HepG2 (cell line): Measurements from ENCODE around the gene OR14I1. TPM values are rescaled to one million over a fixed set of nuclear protein-coding genes. Genes with fewer than 3 reads are reported as not detected.

Experiments used
- ATAC-seq: fragments of 200-7000 bp; cut with Tn5 transposase; 3 replicates; pipeline ENCODE4 v1.9.1; 2020; ENCODE audit warnings: mild to moderate bottlenecking, moderate library complexity
- BruUV-seq: library from RNA; stranded (reverse); fragments of 400-500 nt; replicated peaks from 2 replicates; lab custom pipeline; 2021; lab: Mats Ljungman, UMichigan
- CTCF ChIA-PET: fragments of 300-600 bp; formaldehyde crosslinking; extraction: SDS; loops from one replicate; lab custom pipeline; 2021; ENCODE audit warnings: low total read pairs, inconsistent platforms, low intra/inter-chr PET ratio; lab: Yijun Ruan, JAX
- POLR2A ChIA-PET: fragments of 350-600 bp; sonication (Branson Sonifier 250); formaldehyde crosslinking; loops from one replicate; lab custom pipeline; 2020; ENCODE audit warnings: antibody characterized with exemption, inconsistent platforms; lab: Yijun Ruan, JAX
- DNase-seq: peaks from one replicate; pipeline ENCODE4 v3.0.0-alpha.2; 2015; ENCODE audit warnings: low spot score
- FAIRE-seq: peaks from 3 replicates; lab custom pipeline; 2011; peaks lifted over from hg19 to GRCh38; lab: Jason Lieb, UNC
- H2AFZ ChIP-seq: one replicate; pipeline ENCODE4 v1.6.1; 2011; ENCODE audit warnings: low read length, inconsistent platforms
- H3K27ac ChIP-seq: fragments of 300-600 bp; 3 replicates; pipeline ENCODE4 v1.8.0; 2011; ENCODE audit warnings: mixed run types, mild to moderate bottlenecking, mixed read lengths, low read length, inconsistent platforms; ENCODE audit not compliant: insufficient read depth; ENCODE audit errors: extremely low read length
- H3K27me3 ChIP-seq, 2 experiments: fragments of 200-600 bp in 1 of 2; 2 replicates in 1 of 2; 3 replicates in 1 of 2; pipeline versions ENCODE4 v1.6.0 to v1.8.0; 2011; ENCODE audit warnings: low read length in 2 of 2, mild to moderate bottlenecking in 2 of 2, moderate library complexity in 2 of 2, inconsistent platforms in 1 of 2; ENCODE audit not compliant: insufficient read depth in 2 of 2, control insufficient read depth in 1 of 2
- H3K36me3 ChIP-seq, 2 experiments: fragments of 200-600 bp in 1 of 2; replicated peaks in 1 of 2; 2 replicates in 1 of 2; 3 replicates in 1 of 2; pipeline versions ENCODE4 v1.5.1 to v1.8.0; 2011; ENCODE audit warnings: low read length in 2 of 2, inconsistent platforms in 1 of 2; ENCODE audit not compliant: insufficient read depth in 2 of 2, control insufficient read depth in 1 of 2
- H3K4me1 ChIP-seq: 2 replicates; pipeline ENCODE4 v1.5.1; 2012; ENCODE audit warnings: low read length, inconsistent platforms; ENCODE audit not compliant: insufficient read depth
- H3K4me2 ChIP-seq: 2 replicates; pipeline ENCODE4 v1.6.0; 2011; ENCODE audit warnings: low read depth, low read length, inconsistent platforms
- H3K4me3 ChIP-seq, 3 experiments: fragments of 200-600 bp in 1 of 3; sonication (generic), shearing (Covaris generic) in 1 of 3; replicated peaks in 1 of 3; 2 replicates each; pipeline ENCODE4 v1.5.1; 2011 to 2016; ENCODE audit warnings: low read length in 3 of 3, inconsistent platforms in 2 of 3, low read depth in 2 of 3, mild to moderate bottlenecking in 2 of 3, control low read depth in 1 of 3, mixed read lengths in 1 of 3; ENCODE audit not compliant: insufficient read depth in 1 of 3
- H3K79me2 ChIP-seq: one replicate; pipeline ENCODE4 v1.6.1; 2011; ENCODE audit warnings: low read length, inconsistent platforms; ENCODE audit not compliant: insufficient read depth
- H3K9ac ChIP-seq: 2 replicates; pipeline ENCODE4 v1.6.0; 2011; ENCODE audit warnings: mild to moderate bottlenecking, low read depth, low read length, inconsistent platforms; ENCODE audit not compliant: insufficient read depth
- H3K9me3 ChIP-seq: 2 replicates; pipeline ENCODE4 v1.5.1; 2012; ENCODE audit warnings: mild to moderate bottlenecking, low read length
- H4K20me1 ChIP-seq: 2 replicates; pipeline ENCODE4 v1.6.0; 2011; ENCODE audit warnings: inconsistent platforms, mild to moderate bottlenecking, low read length, moderate library complexity; ENCODE audit not compliant: insufficient read depth
- CTCF ChIP-seq: sonication (generic); formaldehyde crosslinking; IDR thresholded peaks from 2 replicates; pipeline ENCODE4 v1.5.0; 2020; ENCODE audit warnings: mild to moderate bottlenecking, missing genetic modification reagents, moderate library complexity
- RAD21 ChIP-seq: fragments of 450-650 bp; formaldehyde crosslinking; IDR thresholded peaks from 2 replicates; pipeline ENCODE4 v1.5.0; 2020; ENCODE audit warnings: mild to moderate bottlenecking
- SMC3 ChIP-seq: IDR thresholded peaks from 2 replicates; pipeline ENCODE4 v1.6.1; 2011; ENCODE audit warnings: low read length, improper control_type of control experiment
- STAG1 ChIP-seq: sonication (generic); formaldehyde crosslinking; IDR thresholded peaks from 2 replicates; pipeline ENCODE4 v1.4.0; 2020; ENCODE audit warnings: missing genetic modification reagents
- ZFP36L1 ChIP-seq: sonication (generic); formaldehyde crosslinking; IDR thresholded peaks from 2 replicates; pipeline ENCODE4 v1.8.0; 2022; ENCODE audit warnings: mild to moderate bottlenecking, missing genetic modification reagents, moderate library complexity
- ZNF703 ChIP-seq: sonication (generic); formaldehyde crosslinking; IDR thresholded peaks from 2 replicates; pipeline ENCODE4 v1.5.1; 2020; ENCODE audit warnings: missing genetic modification reagents, mild to moderate bottlenecking, moderate library complexity, borderline replicate concordance
- ZSCAN22 ChIP-seq: sonication (generic); formaldehyde crosslinking; IDR thresholded peaks from 2 replicates; pipeline ENCODE4 v1.4.0; 2020; ENCODE audit warnings: mild to moderate bottlenecking, missing genetic modification reagents
- WGBS: methylation state at CpG from one replicate; pipeline ENCODE4 v1.1.6; 2017; ENCODE audit warnings: low lambda C conversion rate; 5-methylcytosine and 5-hydroxymethylcytosine counted together
- in situ Hi-C: cut with HindIII; loops from 2 replicates; pipeline ENCODE4 v1.10.0; 2017; ENCODE audit warnings: low pct_unique_long_range_greater_than_20kb; ENCODE audit not compliant: extremely low pct_ligation_motif_present
- intact Hi-C: fragments of 100-400 bp; cut with micrococcal nuclease; formaldehyde crosslinking; loops from one replicate; pipeline ENCODE4 v1.10.0; 2022; ENCODE audit not compliant: unreplicated experiment
- polyA plus RNA-seq, 8 experiments: library from polyadenylated mRNA; depleted of rRNA in 3 of 8; stranded (reverse) in 7 of 8; unstranded in 1 of 8; fragments of >200 nt; fragmentation: Illumina TruSeq in 4 of 8; extraction: Trizol in 4 of 8; gene quantifications; 2 replicates each; pipeline versions ENCODE4 v1.2.1 to v1.2.3, GENCODE V29; 2011 to 2016; ENCODE audit warnings: low read depth in 4 of 8, missing spikeins in 1 of 8, mixed read lengths in 1 of 8; ENCODE audit not compliant: insufficient read depth in 1 of 8
- total RNA-seq, 5 experiments: library from RNA; depleted of rRNA; stranded (reverse); fragments of >200 nt; fragmentation: Illumina TruSeq; extraction: Trizol; gene quantifications; 2 replicates each; pipeline ENCODE4 v1.2.3, GENCODE V29; 2016; ENCODE audit warnings: low read depth in 1 of 5

Gene OR14I1
- total and polyA plus RNA-seq, 2 of the 13 experiments (the other 11 are each of a cell fraction or from before 2014, with no cell fraction given), result not detected

- TF ChIP-seq ZSCAN22, result no peak
- no peak for TF ChIP-seq ZFP36L1
- peak; percentile 91 for TF ChIP-seq STAG1 (CRISPR knock-in tag)
- TF ChIP-seq SMC3, result peak; percentile 87
- TF ChIP-seq ZNF703 (CRISPR knock-in tag), result no peak
- peak; percentile 79 for TF ChIP-seq CTCF
- TF ChIP-seq RAD21, result peak; percentile 65
- Histone ChIP-seq H4K20me1 (no peaks in the 10 kb centered on the region), H3K4me2 (no peak overlapping the region), H2AFZ (no peak overlapping the region), H3K36me3 (no peaks in the 10 kb centered on the region), H3K27me3 (no peaks in the 10 kb centered on the region), H3K4me3 (no peak overlapping the region), H3K4me1 (no peaks in the 10 kb centered on the region), H3K27ac (no peak overlapping the region), H3K9me3 (no peaks in the 10 kb centered on the region), H3K79me2 (no peaks in the 10 kb centered on the region), H3K9ac (no peak overlapping the region)
- CTCF ChIA-PET, result interaction anchor here (0.7 to 4.3 kb wide), 2 partner anchors 74 to 110 kb away, joined by 3 to 40 read pairs; no protein-coding TSS in a partner anchor
- no TSS peak for BruUV-seq
- intact Hi-C loops, result loop anchor here (1.0 to 5.0 kb wide), 3 partner anchors 96 to 142 kb away; partner anchors contain the start of gene ZNF672
- DNase-seq (peak; percentile 63), ATAC-seq (peak; percentile 98), FAIRE-seq (peak; percentile 43)
- POLR2A ChIA-PET, result no interaction called here
- 0% methylated on average over 3 of the region's 3 CpGs for WGBS
- in situ Hi-C loops, result loop anchor here (10.0 kb wide), 1 partner anchor 71 kb away; no protein-coding TSS in a partner anchor
These were observed 6.3 kb downstream of the OR14I1 start for GRCh38 chr1:248696261-248696660.
